Keratinocyte (primary cell): ENCODE data around the gene NFKBIZ. TPM values are rescaled to one million over a fixed set of nuclear protein-coding genes. Genes with fewer than 3 reads are reported as not detected.

Source experiments
- DNase-seq: peaks from one replicate; pipeline ENCODE4 v3.0.0-alpha.2; 2011; ENCODE audit warnings: low read depth, missing footprints, low spot score
- FAIRE-seq: peaks from 2 replicates; lab custom pipeline; 2011; peaks lifted over from hg19 to GRCh38; lab: Jason Lieb, UNC
- H2AFZ ChIP-seq: 2 replicates; pipeline ENCODE4 v1.6.0; 2012; ENCODE audit warnings: low read length, control low read depth, inconsistent platforms; ENCODE audit not compliant: control insufficient read depth
- H3K27ac ChIP-seq: 2 replicates; pipeline ENCODE4 v1.5.1; 2011; ENCODE audit warnings: low read length; ENCODE audit not compliant: control insufficient read depth, insufficient read depth
- H3K27me3 ChIP-seq: 3 replicates; pipeline ENCODE4 v1.6.0; 2011; ENCODE audit warnings: low read length; ENCODE audit not compliant: control insufficient read depth, insufficient read depth; ENCODE audit errors: extremely low read depth
- H3K36me3 ChIP-seq, 2 experiments: 2 replicates in 1 of 2; 3 replicates in 1 of 2; pipeline ENCODE4 v1.5.1; 2011; ENCODE audit warnings: low read length in 2 of 2, mild to moderate bottlenecking in 1 of 2; ENCODE audit not compliant: control insufficient read depth in 2 of 2, insufficient read depth in 2 of 2; ENCODE audit errors: extremely low read depth in 1 of 2
- H3K4me1 ChIP-seq: 3 replicates; pipeline ENCODE4 v1.5.1; 2011; ENCODE audit warnings: low read length; ENCODE audit not compliant: control insufficient read depth, insufficient read depth; ENCODE audit errors: extremely low read depth
- H3K4me2 ChIP-seq: 3 replicates; pipeline ENCODE4 v1.6.0; 2011; ENCODE audit warnings: low read depth, low read length; ENCODE audit not compliant: control insufficient read depth, insufficient read depth; ENCODE audit errors: extremely low read depth
- H3K4me3 ChIP-seq, 3 experiments: fragments of 200-600 bp in 1 of 3; sonication (generic) in 1 of 3; 2 replicates in 2 of 3; 3 replicates in 1 of 3; pipeline ENCODE4 v1.5.1; 2011 to 2016; ENCODE audit warnings: low read length in 3 of 3, mild to moderate bottlenecking in 3 of 3, control low read depth in 2 of 3, inconsistent platforms in 1 of 3, low read depth in 1 of 3, mixed read lengths in 1 of 3, mixed run types in 1 of 3, moderate library complexity in 1 of 3; ENCODE audit not compliant: control insufficient read depth in 2 of 3, insufficient read depth in 2 of 3; ENCODE audit errors: extremely low read depth in 1 of 3
- H3K79me2 ChIP-seq: 2 replicates; pipeline ENCODE4 v1.6.0; 2012; ENCODE audit warnings: low read length; ENCODE audit not compliant: control insufficient read depth, insufficient read depth
- H3K9ac ChIP-seq: 3 replicates; pipeline ENCODE4 v1.6.0; 2011; ENCODE audit warnings: low read length; ENCODE audit not compliant: control insufficient read depth, insufficient read depth; ENCODE audit errors: extremely low read depth
- H3K9me1 ChIP-seq: 3 replicates; pipeline ENCODE4 v1.6.0; 2011; ENCODE audit warnings: low read length; ENCODE audit not compliant: control insufficient read depth, insufficient read depth; ENCODE audit errors: extremely low read depth
- H3K9me3 ChIP-seq: 2 replicates; pipeline ENCODE4 v1.5.1; 2012; ENCODE audit warnings: low read depth, low read length; ENCODE audit not compliant: control insufficient read depth
- H4K20me1 ChIP-seq: 3 replicates; pipeline ENCODE4 v1.6.0; 2011; ENCODE audit warnings: low read length; ENCODE audit not compliant: control insufficient read depth, insufficient read depth; ENCODE audit errors: extremely low read depth
- EZH2 ChIP-seq: IDR thresholded peaks from one replicate; pipeline ENCODE4 v1.6.1; 2012; ENCODE audit warnings: inconsistent platforms, mild to moderate bottlenecking, low read length, moderate library complexity
- dilution Hi-C: fragments of 300-500 bp; cut with MboI; formaldehyde crosslinking; loops from one replicate; pipeline ENCODE4 v1.7.0; 2020; ENCODE audit warnings: low sequenced_read_pairs; ENCODE audit not compliant: extremely low pct_ligation_motif_present
- polyA plus RNA-seq, 5 experiments: library from polyadenylated mRNA; depleted of rRNA in 3 of 5; stranded (reverse) in 3 of 5; stranded (forward) in 1 of 5; unstranded in 1 of 5; fragments of >200 nt; gene quantifications; 1 replicate in 1 of 5; 2 replicates in 3 of 5; 3 replicates in 1 of 5; pipeline versions ENCODE4 v1.2.1 to v1.2.3, GENCODE V29; 2011 to 2012; ENCODE audit warnings: missing spikeins in 2 of 5, low read depth in 1 of 5, low replicate concordance in 1 of 5
- TF ChIP-seq, protein P1 (sequence below), 3 experiments: IDR thresholded peaks in 1 of 3; conservative IDR thresholded peaks in 1 of 3; optimal IDR thresholded peaks in 1 of 3; 2 replicates in 2 of 3; 3 replicates in 1 of 3; pipeline versions ENCODE3 to v1.5.1; 2011; ENCODE audit warnings: low read length in 3 of 3, mild to moderate bottlenecking in 3 of 3, moderate library complexity in 2 of 3, control low read depth in 1 of 3, inconsistent platforms in 1 of 3; ENCODE audit not compliant: insufficient read depth in 2 of 3; ENCODE audit errors: extremely low read depth in 1 of 3

NFKBIZ gene
- polyA plus RNA-seq, 1 donor (not counting 4 experiments of a cell fraction or from before 2014, with no cell fraction given), result 88.9 TPM

GRCh38 chr3:101828691-101829436, 20.4 kb upstream of the NFKBIZ start:
- Histone ChIP-seq H3K4me3 (peak overlapping the region in 2 of 3 experiments; percentile 50 to 73), H3K4me2 (peak overlapping the region; percentile 84), H3K9me3 (no peaks in the 10 kb centered on the region), H3K27me3 (no peaks in the 10 kb centered on the region), H3K4me1 (peaks cover 22% of the 10 kb centered on the region), H3K27ac (peak overlapping the region; percentile 93), H2AFZ (peak overlapping the region; percentile 72), H3K9ac (peak overlapping the region; percentile 88), H4K20me1 (no peaks in the 10 kb centered on the region), H3K36me3 (no peaks in the 10 kb centered on the region), H3K79me2 (no peaks in the 10 kb centered on the region), H3K9me1 (no peaks in the 10 kb centered on the region)
- DNase-seq, result no peak
- TF ChIP-seq EZH2, result no peak
- TF ChIP-seq, protein P1, sequence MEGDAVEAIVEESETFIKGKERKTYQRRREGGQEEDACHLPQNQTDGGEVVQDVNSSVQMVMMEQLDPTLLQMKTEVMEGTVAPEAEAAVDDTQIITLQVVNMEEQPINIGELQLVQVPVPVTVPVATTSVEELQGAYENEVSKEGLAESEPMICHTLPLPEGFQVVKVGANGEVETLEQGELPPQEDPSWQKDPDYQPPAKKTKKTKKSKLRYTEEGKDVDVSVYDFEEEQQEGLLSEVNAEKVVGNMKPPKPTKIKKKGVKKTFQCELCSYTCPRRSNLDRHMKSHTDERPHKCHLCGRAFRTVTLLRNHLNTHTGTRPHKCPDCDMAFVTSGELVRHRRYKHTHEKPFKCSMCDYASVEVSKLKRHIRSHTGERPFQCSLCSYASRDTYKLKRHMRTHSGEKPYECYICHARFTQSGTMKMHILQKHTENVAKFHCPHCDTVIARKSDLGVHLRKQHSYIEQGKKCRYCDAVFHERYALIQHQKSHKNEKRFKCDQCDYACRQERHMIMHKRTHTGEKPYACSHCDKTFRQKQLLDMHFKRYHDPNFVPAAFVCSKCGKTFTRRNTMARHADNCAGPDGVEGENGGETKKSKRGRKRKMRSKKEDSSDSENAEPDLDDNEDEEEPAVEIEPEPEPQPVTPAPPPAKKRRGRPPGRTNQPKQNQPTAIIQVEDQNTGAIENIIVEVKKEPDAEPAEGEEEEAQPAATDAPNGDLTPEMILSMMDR (optimal IDR thresholded peaks at IDR 0.05 in 1 of 3, IDR thresholded peaks at IDR 0.05 in 1 of 3, conservative IDR thresholded peaks at IDR 0.05 in 1 of 3; ENCODE audit: extremely low read depth in 1 of 3, insufficient read depth in 2 of 3, low read length in 3 of 3), result no peak
- FAIRE-seq, result peak; percentile 49
- dilution Hi-C loops, result no loop called here

- peak; percentile 64 for FAIRE-seq
- no peak for TF ChIP-seq EZH2
- TF ChIP-seq, protein P1 (optimal IDR thresholded peaks at IDR 0.05 in 1 of 3, IDR thresholded peaks at IDR 0.05 in 1 of 3, conservative IDR thresholded peaks at IDR 0.05 in 1 of 3; ENCODE audit: extremely low read depth in 1 of 3, insufficient read depth in 2 of 3, low read length in 3 of 3), result no peak
Measured at GRCh38 chr3:101829437-101829830, 19.9 kb upstream of the NFKBIZ start.

More at GRCh38 chr3:101829437-101829830, 19.9 kb upstream of the NFKBIZ start:
- H3K27me3 ChIP-seq, result no peaks in the 10 kb centered on the region
- H3K9ac ChIP-seq, result peak overlapping the region; percentile 88
- H3K9me1 ChIP-seq, result no peaks in the 10 kb centered on the region
- H3K27ac ChIP-seq, result no peak overlapping the region
- H4K20me1 ChIP-seq, result no peaks in the 10 kb centered on the region
- no peak for DNase-seq
- H3K4me2 ChIP-seq, result peak overlapping the region; percentile 84
- no peaks in the 10 kb centered on the region for H3K9me3 ChIP-seq
- no peak overlapping the region for H3K4me3 ChIP-seq
- H3K36me3 ChIP-seq, result no peaks in the 10 kb centered on the region
- H3K4me1 ChIP-seq, result peaks cover 22% of the 10 kb centered on the region
- no peak overlapping the region for H2AFZ ChIP-seq
- H3K79me2 ChIP-seq, result no peaks in the 10 kb centered on the region
- dilution Hi-C loops, result no loop called here
